ENCODE data around the gene ICE2.

The ICE2 gene

GRCh38 chr15:60478566-60479360, at the start of gene ICE2:
ICE2 (minus strand) TSS chr15:60479142; CDS start chr15:60477977, 1,165 bp downstream.
- DNase-seq (ENCODE audit: low read depth) = peak; percentile 94

- no peak for DNase-seq (ENCODE audit: low read depth)
Observed at GRCh38 chr15:60528530-60528929, 49.6 kb upstream of the ICE2 start.

GRCh38 chr15:60527456-60527855, 48.5 kb upstream of the ICE2 start:
- DNase-seq (ENCODE audit: low read depth) = no peak

- DNase-seq (ENCODE audit: low read depth) = no peak
Observed at GRCh38 chr15:60526127-60526616, 47.2 kb upstream of the ICE2 start.

GRCh38 chr15:60525341-60526039, 46.5 kb upstream of the ICE2 start:
- DNase-seq (ENCODE audit: low read depth) = no peak

- no peak for DNase-seq (ENCODE audit: low read depth)
Observed at GRCh38 chr15:60523056-60523455, 44.1 kb upstream of the ICE2 start.

GRCh38 chr15:60520825-60521368, 42.0 kb upstream of the ICE2 start:
- peak; percentile 67 for DNase-seq (ENCODE audit: low read depth)

GRCh38 chr15:60520013-60520824, 41.3 kb upstream of the ICE2 start:
- no peak for DNase-seq (ENCODE audit: low read depth)

GRCh38 chr15:60519218-60519617, 40.3 kb upstream of the ICE2 start:
- no peak for DNase-seq (ENCODE audit: low read depth)

GRCh38 chr15:60518511-60518910, 39.6 kb upstream of the ICE2 start:
- DNase-seq (ENCODE audit: low read depth) = no peak

GRCh38 chr15:60514261-60514881, 35.4 kb upstream of the ICE2 start:
- no peak for DNase-seq (ENCODE audit: low read depth)

- no peak for DNase-seq (ENCODE audit: low read depth)
Observed at GRCh38 chr15:60513676-60514075, 34.7 kb upstream of the ICE2 start.

GRCh38 chr15:60512937-60513336, 34.0 kb upstream of the ICE2 start:
- DNase-seq (ENCODE audit: low read depth) = no peak

GRCh38 chr15:60511351-60512031, 32.5 kb upstream of the ICE2 start:
- DNase-seq (ENCODE audit: low read depth) = no peak

GRCh38 chr15:60510006-60510405, 31.1 kb upstream of the ICE2 start:
- DNase-seq (ENCODE audit: low read depth) = no peak

GRCh38 chr15:60509470-60509869, 30.5 kb upstream of the ICE2 start:
- no peak for DNase-seq (ENCODE audit: low read depth)

GRCh38 chr15:60508442-60508841, 29.5 kb upstream of the ICE2 start:
- no peak for DNase-seq (ENCODE audit: low read depth)

GRCh38 chr15:60507596-60508424, 28.9 kb upstream of the ICE2 start:
- peak; percentile 22 for DNase-seq (ENCODE audit: low read depth)

GRCh38 chr15:60496853-60497252, 17.9 kb upstream of the ICE2 start:
- DNase-seq (ENCODE audit: low read depth) = no peak

GRCh38 chr15:60494108-60494507, 15.2 kb upstream of the ICE2 start:
- DNase-seq (ENCODE audit: low read depth) = no peak
